AG09309 (cell line): ENCODE data around the gene THSD4.

Experiments used
- DNase-seq: peaks from one replicate; pipeline ENCODE4 v3.0.0-alpha.2; 2010; ENCODE audit warnings: low read depth
- H3K4me3 ChIP-seq: 2 replicates; pipeline ENCODE4 v1.5.1; 2011; ENCODE audit warnings: mild to moderate bottlenecking, low read depth, low read length, moderate library complexity; ENCODE audit not compliant: control insufficient read depth
- TF ChIP-seq, protein P1 (sequence below): IDR thresholded peaks from 2 replicates; pipeline ENCODE4 v1.5.1; 2011; ENCODE audit warnings: mild to moderate bottlenecking, low read depth, low read length, inconsistent platforms; ENCODE audit not compliant: insufficient read depth, control insufficient read depth; ENCODE audit errors: missing control alignments

Gene THSD4

DNA sequence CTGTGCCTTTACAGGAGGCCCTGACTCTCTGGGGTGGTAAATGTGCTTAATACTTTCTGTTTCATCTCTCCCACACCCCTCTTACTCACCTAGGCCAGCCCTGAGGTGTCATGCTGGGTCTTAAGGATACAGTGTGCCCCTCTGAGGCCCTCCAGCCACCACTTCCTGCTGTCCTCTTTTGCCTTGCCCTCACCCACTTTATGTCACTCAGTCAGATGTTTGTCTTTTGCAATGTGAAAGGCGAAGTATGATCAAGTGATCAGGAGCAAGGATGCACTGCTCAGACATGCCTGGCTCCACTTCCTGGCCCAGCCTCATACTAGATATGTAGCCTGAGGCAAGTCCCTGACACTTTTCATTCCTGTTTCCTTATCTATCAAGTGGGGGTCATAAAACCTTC, 356.1 kb downstream of the THSD4 start:
- H3K4me3 ChIP-seq, result no peak overlapping the region
- DNase-seq, result no peak
- TF ChIP-seq, protein P1, sequence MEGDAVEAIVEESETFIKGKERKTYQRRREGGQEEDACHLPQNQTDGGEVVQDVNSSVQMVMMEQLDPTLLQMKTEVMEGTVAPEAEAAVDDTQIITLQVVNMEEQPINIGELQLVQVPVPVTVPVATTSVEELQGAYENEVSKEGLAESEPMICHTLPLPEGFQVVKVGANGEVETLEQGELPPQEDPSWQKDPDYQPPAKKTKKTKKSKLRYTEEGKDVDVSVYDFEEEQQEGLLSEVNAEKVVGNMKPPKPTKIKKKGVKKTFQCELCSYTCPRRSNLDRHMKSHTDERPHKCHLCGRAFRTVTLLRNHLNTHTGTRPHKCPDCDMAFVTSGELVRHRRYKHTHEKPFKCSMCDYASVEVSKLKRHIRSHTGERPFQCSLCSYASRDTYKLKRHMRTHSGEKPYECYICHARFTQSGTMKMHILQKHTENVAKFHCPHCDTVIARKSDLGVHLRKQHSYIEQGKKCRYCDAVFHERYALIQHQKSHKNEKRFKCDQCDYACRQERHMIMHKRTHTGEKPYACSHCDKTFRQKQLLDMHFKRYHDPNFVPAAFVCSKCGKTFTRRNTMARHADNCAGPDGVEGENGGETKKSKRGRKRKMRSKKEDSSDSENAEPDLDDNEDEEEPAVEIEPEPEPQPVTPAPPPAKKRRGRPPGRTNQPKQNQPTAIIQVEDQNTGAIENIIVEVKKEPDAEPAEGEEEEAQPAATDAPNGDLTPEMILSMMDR, result no peak

DNA sequence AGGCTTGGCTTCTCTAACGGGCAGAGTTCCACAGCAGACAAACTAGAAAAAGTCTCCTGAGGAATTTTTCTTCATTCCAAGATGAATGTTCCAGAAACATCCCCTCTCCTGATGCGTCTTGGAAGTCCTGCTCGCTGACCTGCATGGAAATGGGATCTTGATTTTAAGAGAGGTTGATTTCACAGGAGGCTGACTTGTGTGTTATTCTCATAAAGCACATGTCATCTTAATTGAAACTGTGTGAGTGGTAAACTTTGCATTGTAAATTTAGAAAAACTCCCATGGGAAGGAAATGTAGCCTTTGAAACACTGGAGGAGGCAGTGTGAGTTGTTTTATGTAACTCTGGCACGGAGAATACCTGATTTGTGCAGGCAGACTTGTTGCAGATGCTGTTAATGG, 357.3 kb downstream of the THSD4 start:
- TF ChIP-seq, protein P1, result no peak

DNA sequence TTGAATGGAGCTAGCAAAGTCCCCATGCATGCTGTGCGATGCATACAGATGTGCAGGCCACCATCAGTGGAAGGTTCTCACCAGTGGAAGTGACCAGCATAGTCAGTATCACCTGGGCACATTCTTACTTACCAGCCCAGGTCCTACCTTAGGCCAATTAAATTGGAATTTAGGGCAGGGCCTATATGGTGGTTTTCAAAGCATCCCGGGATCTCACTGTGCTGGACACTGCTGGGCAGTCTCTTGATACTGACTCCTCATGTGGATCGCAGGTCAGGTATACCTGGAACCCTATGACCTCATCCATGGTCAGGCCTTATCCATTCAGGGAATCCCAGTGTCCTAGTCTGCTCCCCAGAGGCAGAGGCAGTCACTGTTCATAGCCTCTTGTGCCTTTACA, 358.5 kb downstream of the THSD4 start:
- no peak overlapping the region for H3K4me3 ChIP-seq
- TF ChIP-seq, protein P1, result no peak

More for the DNA sequence above, 357.3 kb downstream of the THSD4 start:
- H3K4me3 ChIP-seq, result no peak overlapping the region
- no peak for DNase-seq

DNA sequence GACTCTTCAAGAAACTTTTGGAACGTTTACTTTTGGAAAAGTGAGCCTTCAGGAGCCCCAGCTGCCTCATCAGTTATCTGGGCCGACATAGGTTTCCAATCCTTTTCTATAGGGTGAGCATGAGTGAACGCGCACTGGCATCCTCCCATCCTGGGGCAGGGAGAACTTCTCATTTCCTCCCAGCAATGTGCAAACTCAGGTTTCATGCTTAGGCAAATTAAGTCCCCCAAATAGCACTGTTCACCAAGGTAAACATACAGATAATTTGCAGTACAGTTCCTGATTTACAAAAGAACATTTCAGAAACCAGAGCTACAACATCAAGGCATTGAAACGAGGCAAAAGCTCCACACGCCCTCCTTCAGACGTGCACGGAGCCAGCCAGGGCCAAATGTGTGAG, 361.6 kb downstream of the THSD4 start:
- DNase-seq, result no peak
- TF ChIP-seq, protein P1, result no peak
- H3K4me3 ChIP-seq, result no peak overlapping the region

More for the DNA sequence above, 358.5 kb downstream of the THSD4 start:
- no peak for DNase-seq

DNA sequence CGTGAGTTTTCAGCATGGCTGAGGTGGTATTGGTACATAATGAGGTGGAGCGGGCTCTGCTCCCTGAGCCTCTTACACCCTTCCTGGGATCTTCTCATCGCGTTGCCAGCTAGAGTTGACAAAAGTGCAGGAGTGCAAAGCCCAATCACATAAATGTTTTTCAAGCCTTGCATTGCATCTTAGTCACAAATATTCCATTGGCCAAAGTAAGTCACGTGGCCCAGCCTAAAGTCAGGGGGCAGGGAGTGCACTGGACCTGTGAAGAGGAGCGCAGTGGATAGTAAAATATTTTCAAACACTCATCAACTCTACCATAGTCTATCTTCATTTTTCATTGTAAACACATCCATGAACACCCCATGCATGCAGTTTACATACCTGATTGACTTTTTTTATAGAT, 365.3 kb downstream of the THSD4 start:
- TF ChIP-seq, protein P1, result no peak
- no peak for DNase-seq
- H3K4me3 ChIP-seq, result no peak overlapping the region

DNA sequence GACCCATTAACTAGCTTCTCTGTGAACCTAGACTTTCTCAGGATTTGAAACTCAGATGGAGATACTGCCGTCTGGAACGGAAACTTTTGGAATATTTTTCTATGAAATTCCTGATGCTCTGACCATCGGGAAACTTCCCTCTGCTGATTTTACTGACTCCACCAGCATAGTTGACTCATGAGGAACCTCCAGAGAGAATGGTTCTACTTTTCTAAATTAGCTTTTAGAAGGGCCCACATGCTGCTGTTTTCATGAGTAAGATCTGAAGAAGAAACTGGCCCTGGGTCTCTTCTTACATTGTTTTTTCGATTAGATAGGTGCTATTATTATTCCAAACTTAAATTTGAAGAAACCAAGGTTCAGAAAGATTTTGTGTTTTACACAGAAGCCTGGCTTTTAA, 368.8 kb downstream of the THSD4 start:
- DNase-seq, result no peak
- TF ChIP-seq, protein P1, result no peak
- H3K4me3 ChIP-seq, result no peak overlapping the region
